ENCODE measurements around the gene RSRC1.

RSRC1 gene

GRCh38 chr3:158140396-158140795, 30.5 kb downstream of the RSRC1 start:
- Histone ChIP-seq H3K27ac (ENCODE audit: low read depth, low read length) (no peak overlapping the region), H3K27me3 (ENCODE audit: control insufficient read depth, insufficient read depth, low read length) (no peaks in the 10 kb centered on the region)

GRCh38 chr3:158148218-158148617, 38.3 kb downstream of the RSRC1 start:
- H3K27me3 ChIP-seq (ENCODE audit: control insufficient read depth, insufficient read depth, low read length), result no peaks in the 10 kb centered on the region

More at GRCh38 chr3:158140396-158140795, 30.5 kb downstream of the RSRC1 start:
- Histone ChIP-seq H3K4me1 (ENCODE audit: control insufficient read depth, insufficient read depth, low read length) (no peaks in the 10 kb centered on the region), H3K4me3 (ENCODE audit: low read depth, low read length) (no peak overlapping the region), H3K9ac (ENCODE audit: low read depth, low read length) (no peak overlapping the region), H3K9me3 (ENCODE audit: control insufficient read depth, insufficient read depth, low read length) (no peaks in the 10 kb centered on the region), H3K36me3 (ENCODE audit: control insufficient read depth, insufficient read depth, low read length) (no peaks in the 10 kb centered on the region)

DNA sequence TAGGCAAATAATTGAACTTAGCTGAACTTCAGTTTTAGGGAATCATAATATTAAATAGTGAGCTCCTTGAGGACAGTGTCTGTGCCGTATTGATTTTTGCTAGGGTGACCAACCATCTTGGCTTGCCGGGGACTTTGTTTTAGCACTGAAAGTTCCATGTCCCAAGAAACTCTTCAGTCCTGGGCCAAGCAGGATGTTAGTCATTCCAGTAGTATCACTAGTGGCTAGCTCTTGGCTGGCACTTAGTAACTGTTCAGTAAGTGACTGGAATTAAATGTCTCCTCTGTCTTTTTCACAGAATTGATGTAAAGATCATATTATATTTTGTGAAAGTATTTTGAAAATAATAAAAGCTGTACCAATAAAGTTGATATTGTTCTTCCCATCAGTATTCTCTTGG, 42.3 kb downstream of the RSRC1 start:
- H3K36me3 ChIP-seq (ENCODE audit: control insufficient read depth, insufficient read depth, low read length), result no peaks in the 10 kb centered on the region
- H3K27me3 ChIP-seq (ENCODE audit: control insufficient read depth, insufficient read depth, low read length), result no peaks in the 10 kb centered on the region
- H3K27ac ChIP-seq (ENCODE audit: low read depth, low read length), result no peak overlapping the region
- H3K9ac ChIP-seq (ENCODE audit: low read depth, low read length), result no peak overlapping the region
- H3K4me3 ChIP-seq (ENCODE audit: low read depth, low read length), result no peak overlapping the region
- no peaks in the 10 kb centered on the region for H3K9me3 ChIP-seq (ENCODE audit: control insufficient read depth, insufficient read depth, low read length)
- H3K4me1 ChIP-seq (ENCODE audit: control insufficient read depth, insufficient read depth, low read length), result no peaks in the 10 kb centered on the region

More at GRCh38 chr3:158148218-158148617, 38.3 kb downstream of the RSRC1 start:
- Histone ChIP-seq H3K27ac (ENCODE audit: low read depth, low read length) (no peak overlapping the region), H3K4me3 (ENCODE audit: low read depth, low read length) (no peak overlapping the region), H3K36me3 (ENCODE audit: control insufficient read depth, insufficient read depth, low read length) (no peaks in the 10 kb centered on the region), H3K4me1 (ENCODE audit: control insufficient read depth, insufficient read depth, low read length) (no peaks in the 10 kb centered on the region), H3K9me3 (ENCODE audit: control insufficient read depth, insufficient read depth, low read length) (no peaks in the 10 kb centered on the region), H3K9ac (ENCODE audit: low read depth, low read length) (no peak overlapping the region)

- H3K36me3 ChIP-seq (ENCODE audit: control insufficient read depth, insufficient read depth, low read length), result no peaks in the 10 kb centered on the region
- H3K27me3 ChIP-seq (ENCODE audit: control insufficient read depth, insufficient read depth, low read length), result no peaks in the 10 kb centered on the region
- H3K9ac ChIP-seq (ENCODE audit: low read depth, low read length), result no peak overlapping the region
- H3K4me3 ChIP-seq (ENCODE audit: low read depth, low read length), result no peak overlapping the region
- no peak overlapping the region for H3K27ac ChIP-seq (ENCODE audit: low read depth, low read length)
- H3K9me3 ChIP-seq (ENCODE audit: control insufficient read depth, insufficient read depth, low read length), result no peaks in the 10 kb centered on the region
- H3K4me1 ChIP-seq (ENCODE audit: control insufficient read depth, insufficient read depth, low read length), result no peaks in the 10 kb centered on the region
Measured at GRCh38 chr3:158158969-158159368, 49.1 kb downstream of the RSRC1 start.

GRCh38 chr3:158159714-158160113, 49.8 kb downstream of the RSRC1 start:
- H3K4me3 ChIP-seq (ENCODE audit: low read depth, low read length), result no peak overlapping the region
- no peaks in the 10 kb centered on the region for H3K4me1 ChIP-seq (ENCODE audit: control insufficient read depth, insufficient read depth, low read length)
- no peak overlapping the region for H3K27ac ChIP-seq (ENCODE audit: low read depth, low read length)
- no peaks in the 10 kb centered on the region for H3K9me3 ChIP-seq (ENCODE audit: control insufficient read depth, insufficient read depth, low read length)
- no peaks in the 10 kb centered on the region for H3K36me3 ChIP-seq (ENCODE audit: control insufficient read depth, insufficient read depth, low read length)
- H3K9ac ChIP-seq (ENCODE audit: low read depth, low read length), result no peak overlapping the region
- no peaks in the 10 kb centered on the region for H3K27me3 ChIP-seq (ENCODE audit: control insufficient read depth, insufficient read depth, low read length)

DNA sequence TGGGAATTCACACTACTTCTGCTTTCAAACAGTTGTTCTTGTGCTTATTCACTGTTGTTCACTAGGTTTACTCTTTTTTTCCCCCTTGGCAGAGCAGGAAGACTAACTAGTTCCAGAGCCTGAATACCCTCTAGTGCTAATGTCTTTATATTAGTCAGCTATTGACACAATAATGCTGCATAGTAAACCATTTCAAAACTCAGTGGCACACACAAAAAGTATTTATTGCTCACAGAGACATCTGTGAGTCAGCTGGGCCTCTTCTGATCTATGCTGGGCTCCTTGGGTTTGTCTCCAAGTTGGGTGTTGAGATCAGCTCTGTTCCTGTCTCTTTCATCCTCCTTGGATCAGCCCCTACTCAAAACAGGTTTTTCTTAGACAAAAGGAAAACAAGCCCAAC, 51.1 kb downstream of the RSRC1 start:
- Histone ChIP-seq H3K9me3 (ENCODE audit: control insufficient read depth, insufficient read depth, low read length) (no peaks in the 10 kb centered on the region), H3K36me3 (ENCODE audit: control insufficient read depth, insufficient read depth, low read length) (no peaks in the 10 kb centered on the region), H3K27me3 (ENCODE audit: control insufficient read depth, insufficient read depth, low read length) (no peaks in the 10 kb centered on the region), H3K4me3 (ENCODE audit: low read depth, low read length) (no peak overlapping the region), H3K9ac (ENCODE audit: low read depth, low read length) (no peak overlapping the region), H3K27ac (ENCODE audit: low read depth, low read length) (no peak overlapping the region), H3K4me1 (ENCODE audit: control insufficient read depth, insufficient read depth, low read length) (0 out of 2 replicates have a peak, but pooled peaks cover 3% of the 10 kb centered on the region)

DNA sequence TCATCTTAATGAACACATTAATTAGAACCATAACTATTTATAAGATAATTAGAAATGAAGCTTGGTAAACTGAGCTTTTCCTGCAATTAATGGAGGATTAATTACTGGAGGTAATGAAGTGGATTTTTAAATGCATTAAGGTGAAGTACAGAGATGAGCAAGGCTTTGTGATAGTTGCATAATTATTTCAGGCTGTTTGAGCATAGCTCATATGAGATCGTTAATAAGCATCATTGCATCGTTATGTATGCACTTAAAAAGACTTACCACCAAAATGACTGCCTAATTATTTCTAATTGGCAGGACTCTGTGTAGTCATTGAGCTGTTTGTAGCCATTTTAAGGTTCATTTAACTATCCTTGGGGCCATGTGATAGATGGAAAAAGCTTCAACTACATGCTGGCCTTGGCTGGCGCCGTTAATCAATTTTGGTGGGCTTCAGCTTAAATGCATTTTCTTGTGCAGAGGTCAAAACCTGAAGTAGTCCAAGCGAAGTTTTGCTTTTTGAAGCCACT, 55.3 kb downstream of the RSRC1 start:
- Histone ChIP-seq H3K36me3 (ENCODE audit: control insufficient read depth, insufficient read depth, low read length) (no peaks in the 10 kb centered on the region), H3K9me3 (ENCODE audit: control insufficient read depth, insufficient read depth, low read length) (no peaks in the 10 kb centered on the region), H3K27me3 (ENCODE audit: control insufficient read depth, insufficient read depth, low read length) (no peaks in the 10 kb centered on the region), H3K4me1 (ENCODE audit: control insufficient read depth, insufficient read depth, low read length) (peaks cover 9% of the 10 kb centered on the region; the same call in 1 of the 2 replicates), H3K4me3 (ENCODE audit: low read depth, low read length) (no peak overlapping the region), H3K9ac (ENCODE audit: low read depth, low read length) (no peak overlapping the region), H3K27ac (ENCODE audit: low read depth, low read length) (no peak overlapping the region)

DNA sequence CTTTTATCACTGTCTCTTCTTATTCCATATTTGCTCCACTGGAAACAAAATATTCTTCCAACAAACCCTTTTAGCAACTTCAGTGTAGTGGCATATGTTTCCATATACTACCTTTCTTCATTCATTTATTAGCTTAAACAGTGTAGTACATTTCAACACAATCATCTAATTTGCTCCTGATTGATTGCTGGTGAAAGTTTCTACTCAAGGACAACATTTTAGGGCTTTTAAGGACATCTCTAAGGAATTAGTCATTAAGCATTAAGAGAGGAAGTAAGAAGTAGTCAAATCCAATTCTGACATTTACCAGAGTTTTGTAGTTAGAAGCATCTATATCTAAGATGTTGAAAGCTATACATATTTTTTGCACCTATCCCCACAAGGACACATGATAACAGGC, 55.8 kb downstream of the RSRC1 start:
- H3K27ac ChIP-seq (ENCODE audit: low read depth, low read length), result no peak overlapping the region
- H3K9me3 ChIP-seq (ENCODE audit: control insufficient read depth, insufficient read depth, low read length), result no peaks in the 10 kb centered on the region
- H3K4me1 ChIP-seq (ENCODE audit: control insufficient read depth, insufficient read depth, low read length), result peaks cover 9% of the 10 kb centered on the region; the same call in 1 of the 2 replicates
- no peak overlapping the region for H3K4me3 ChIP-seq (ENCODE audit: low read depth, low read length)
- H3K9ac ChIP-seq (ENCODE audit: low read depth, low read length), result no peak overlapping the region
- no peaks in the 10 kb centered on the region for H3K27me3 ChIP-seq (ENCODE audit: control insufficient read depth, insufficient read depth, low read length)
- no peaks in the 10 kb centered on the region for H3K36me3 ChIP-seq (ENCODE audit: control insufficient read depth, insufficient read depth, low read length)

DNA sequence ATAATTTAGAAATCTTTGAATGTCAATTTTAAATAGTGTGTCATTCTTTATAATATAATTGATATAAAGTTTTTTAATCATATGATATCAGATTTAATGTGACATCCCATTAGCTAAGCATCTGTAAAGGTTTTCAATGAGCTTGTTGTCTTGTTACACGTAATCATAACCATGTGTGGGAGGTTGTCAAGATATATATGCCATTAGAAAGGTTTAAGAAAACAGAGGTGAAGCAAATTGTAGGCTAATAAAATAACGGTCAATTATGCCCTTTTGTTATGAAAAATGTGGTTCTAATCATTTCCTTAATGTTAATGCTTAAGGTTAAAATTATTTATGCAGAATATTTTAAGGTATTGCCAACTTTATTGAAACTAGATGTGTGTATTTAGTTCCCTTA, 56.3 kb downstream of the RSRC1 start:
- no peaks in the 10 kb centered on the region for H3K9me3 ChIP-seq (ENCODE audit: control insufficient read depth, insufficient read depth, low read length)
- H3K27me3 ChIP-seq (ENCODE audit: control insufficient read depth, insufficient read depth, low read length), result no peaks in the 10 kb centered on the region
- H3K9ac ChIP-seq (ENCODE audit: low read depth, low read length), result no peak overlapping the region
- no peak overlapping the region for H3K27ac ChIP-seq (ENCODE audit: low read depth, low read length)
- H3K36me3 ChIP-seq (ENCODE audit: control insufficient read depth, insufficient read depth, low read length), result no peaks in the 10 kb centered on the region
- no peak overlapping the region for H3K4me3 ChIP-seq (ENCODE audit: low read depth, low read length)
- H3K4me1 ChIP-seq (ENCODE audit: control insufficient read depth, insufficient read depth, low read length), result peaks cover 9% of the 10 kb centered on the region; the same call in 1 of the 2 replicates

- no peaks in the 10 kb centered on the region for H3K36me3 ChIP-seq (ENCODE audit: control insufficient read depth, insufficient read depth, low read length)
- H3K27me3 ChIP-seq (ENCODE audit: control insufficient read depth, insufficient read depth, low read length), result no peaks in the 10 kb centered on the region
- H3K4me1 ChIP-seq (ENCODE audit: control insufficient read depth, insufficient read depth, low read length), result peaks cover 9% of the 10 kb centered on the region; the same call in 1 of the 2 replicates
- no peak overlapping the region for H3K4me3 ChIP-seq (ENCODE audit: low read depth, low read length)
- no peak overlapping the region for H3K27ac ChIP-seq (ENCODE audit: low read depth, low read length)
- H3K9ac ChIP-seq (ENCODE audit: low read depth, low read length), result no peak overlapping the region
- no peaks in the 10 kb centered on the region for H3K9me3 ChIP-seq (ENCODE audit: control insufficient read depth, insufficient read depth, low read length)
Measured at GRCh38 chr3:158167737-158168557, 58.1 kb downstream of the RSRC1 start.

GRCh38 chr3:158169091-158169491, 59.2 kb downstream of the RSRC1 start:
- Histone ChIP-seq H3K36me3 (ENCODE audit: control insufficient read depth, insufficient read depth, low read length) (no peaks in the 10 kb centered on the region), H3K9me3 (ENCODE audit: control insufficient read depth, insufficient read depth, low read length) (no peaks in the 10 kb centered on the region), H3K27me3 (ENCODE audit: control insufficient read depth, insufficient read depth, low read length) (no peaks in the 10 kb centered on the region), H3K9ac (ENCODE audit: low read depth, low read length) (no peak overlapping the region), H3K4me1 (ENCODE audit: control insufficient read depth, insufficient read depth, low read length) (peaks cover 9% of the 10 kb centered on the region; the same call in 1 of the 2 replicates), H3K27ac (ENCODE audit: low read depth, low read length) (no peak overlapping the region), H3K4me3 (ENCODE audit: low read depth, low read length) (no peak overlapping the region)
